ENCODE results near the gene CACHD1. TPM values are rescaled to one million over a fixed set of nuclear protein-coding genes. Genes with fewer than 3 reads are reported as not detected.

Gene CACHD1
- total and polyA plus RNA-seq, 8 donors = 1.4 to 22.8 (median 4.8) TPM

GRCh38 chr1:64496606-64497005, 26.7 kb downstream of the CACHD1 start:
- H3K36me3 ChIP-seq = no peaks in the 10 kb centered on the region
- H3K4me3 ChIP-seq = no peak overlapping the region
- TF ChIP-seq POLR2AphosphoS5 (IDR thresholded peaks at IDR 0.05) (no peak), POLR2A (IDR thresholded peaks at IDR 0.05) (no peak), EP300 (IDR thresholded peaks at IDR 0.05) (no peak)
- TF ChIP-seq, protein P1, sequence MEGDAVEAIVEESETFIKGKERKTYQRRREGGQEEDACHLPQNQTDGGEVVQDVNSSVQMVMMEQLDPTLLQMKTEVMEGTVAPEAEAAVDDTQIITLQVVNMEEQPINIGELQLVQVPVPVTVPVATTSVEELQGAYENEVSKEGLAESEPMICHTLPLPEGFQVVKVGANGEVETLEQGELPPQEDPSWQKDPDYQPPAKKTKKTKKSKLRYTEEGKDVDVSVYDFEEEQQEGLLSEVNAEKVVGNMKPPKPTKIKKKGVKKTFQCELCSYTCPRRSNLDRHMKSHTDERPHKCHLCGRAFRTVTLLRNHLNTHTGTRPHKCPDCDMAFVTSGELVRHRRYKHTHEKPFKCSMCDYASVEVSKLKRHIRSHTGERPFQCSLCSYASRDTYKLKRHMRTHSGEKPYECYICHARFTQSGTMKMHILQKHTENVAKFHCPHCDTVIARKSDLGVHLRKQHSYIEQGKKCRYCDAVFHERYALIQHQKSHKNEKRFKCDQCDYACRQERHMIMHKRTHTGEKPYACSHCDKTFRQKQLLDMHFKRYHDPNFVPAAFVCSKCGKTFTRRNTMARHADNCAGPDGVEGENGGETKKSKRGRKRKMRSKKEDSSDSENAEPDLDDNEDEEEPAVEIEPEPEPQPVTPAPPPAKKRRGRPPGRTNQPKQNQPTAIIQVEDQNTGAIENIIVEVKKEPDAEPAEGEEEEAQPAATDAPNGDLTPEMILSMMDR (IDR thresholded peaks at IDR 0.05) = no peak
- H3K27ac ChIP-seq = peak overlapping the region in 2 of 5 donors; percentile 20 to 65
- H3K27me3 ChIP-seq = no peaks in the 10 kb centered on the region
- 48 to 65% (median 60%) methylated on average over 4 of the region's 4 CpGs for WGBS, 5 donors
- no peak for DNase-seq
- no peaks in the 10 kb centered on the region for H3K9me3 ChIP-seq
- peaks cover 5 to 59% (median 32%) of the 10 kb centered on the region in 4 donors for H3K4me1 ChIP-seq
- intact Hi-C loops (cut with DNase I; ENCODE audit: low total_unique reads) = no loop called here

GRCh38 chr1:64497088-64497883, 27.4 kb downstream of the CACHD1 start:
- Histone ChIP-seq H3K4me3 (no peak overlapping the region), H3K4me1 (peaks cover 5 to 65% (median 32%) of the 10 kb centered on the region in 4 donors), H3K9me3 (no peaks in the 10 kb centered on the region), H3K27me3 (no peaks in the 10 kb centered on the region), H3K27ac (peak overlapping the region in 2 of 5 donors; percentile 20 to 65), H3K36me3 (no peaks in the 10 kb centered on the region)
- TF ChIP-seq POLR2AphosphoS5 (IDR thresholded peaks at IDR 0.05) (peak in 1 of 3 donors; percentile 12), POLR2A (IDR thresholded peaks at IDR 0.05) (no peak)
- WGBS, 5 donors = 57 to 62% (median 60%) methylated on average over 4 of the region's 4 CpGs
- intact Hi-C loops (cut with DNase I; ENCODE audit: low total_unique reads) = no loop called here
- no peak for DNase-seq

DNA sequence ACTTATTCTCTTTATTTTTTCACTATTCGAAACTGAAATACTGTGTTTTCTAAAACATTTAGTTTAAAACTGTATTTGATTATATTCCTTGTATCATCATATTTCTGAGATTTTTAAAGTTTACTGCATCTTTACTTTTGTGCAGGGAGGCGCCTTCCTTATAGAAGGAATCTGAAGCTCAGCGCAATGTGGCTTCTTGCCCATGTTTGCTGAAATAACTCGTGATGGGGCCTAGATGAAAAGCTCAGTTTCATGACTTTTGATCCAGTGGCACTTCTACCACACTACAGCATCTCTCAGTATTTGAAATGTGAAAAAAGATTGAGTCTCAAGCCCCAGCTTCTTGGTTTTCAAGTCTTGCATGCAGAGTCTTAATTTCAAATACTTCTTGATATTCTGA, 28.4 kb downstream of the CACHD1 start:
- no peak overlapping the region for H3K27ac ChIP-seq
- H3K36me3 ChIP-seq = no peaks in the 10 kb centered on the region
- no peak overlapping the region for H3K4me3 ChIP-seq
- WGBS, 5 donors = 35 to 60% (median 42%) methylated on average over 4 of the region's 4 CpGs
- peaks cover 10 to 68% (median 41%) of the 10 kb centered on the region in 4 donors for H3K4me1 ChIP-seq
- intact Hi-C loops (cut with DNase I; ENCODE audit: low total_unique reads) = no loop called here
- TF ChIP-seq POLR2AphosphoS5 (IDR thresholded peaks at IDR 0.05) (no peak), POLR2A (IDR thresholded peaks at IDR 0.05) (no peak), EP300 (IDR thresholded peaks at IDR 0.05) (no peak)
- TF ChIP-seq, protein P1 (IDR thresholded peaks at IDR 0.05) = no peak
- H3K9me3 ChIP-seq = no peaks in the 10 kb centered on the region
- no peaks in the 10 kb centered on the region for H3K27me3 ChIP-seq
- DNase-seq = peak; percentile 46 to 53

GRCh38 chr1:64499011-64499410, 29.1 kb downstream of the CACHD1 start:
- WGBS, 5 donors = 89 to 94% (median 91%) methylated on average over 6 of the region's 6 CpGs
- no peaks in the 10 kb centered on the region for H3K27me3 ChIP-seq

More at GRCh38 chr1:64499011-64499410, 29.1 kb downstream of the CACHD1 start:
- intact Hi-C loops (cut with DNase I; ENCODE audit: low total_unique reads) = no loop called here
- Histone ChIP-seq H3K9me3 (no peaks in the 10 kb centered on the region), H3K4me3 (no peak overlapping the region), H3K36me3 (no peaks in the 10 kb centered on the region), H3K27ac (no peak overlapping the region), H3K4me1 (peaks cover 10 to 68% (median 42%) of the 10 kb centered on the region in 4 donors)
- no peak for DNase-seq
- TF ChIP-seq, protein P1 (IDR thresholded peaks at IDR 0.05) = no peak
- TF ChIP-seq POLR2A (IDR thresholded peaks at IDR 0.05) (no peak), POLR2AphosphoS5 (IDR thresholded peaks at IDR 0.05) (no peak), EP300 (IDR thresholded peaks at IDR 0.05) (no peak)
